Islet precursor cell (in vitro differentiated cells): ENCODE data around the gene TBX15.

Experiments used
- DNase-seq: peaks from one replicate; pipeline ENCODE4 v3.0.0-alpha.2; 2018

Gene TBX15

GRCh38 chr1:118988186-118989005 lies at the start of gene TBX15:
TSS of gene TBX15 (minus strand) at chr1:118988343. CDS start at chr1:118987795, 548 bp downstream.
- DNase-seq = no peak

GRCh38 chr1:119034359-119034758 lies 46.2 kb upstream of the TBX15 start:
- no peak for DNase-seq

- DNase-seq = no peak
These were observed 44.8 kb upstream of the TBX15 start for GRCh38 chr1:119032986-119033385.

GRCh38 chr1:119027759-119028158 lies 39.6 kb upstream of the TBX15 start:
- no peak for DNase-seq

- no peak for DNase-seq
These were observed 38.8 kb upstream of the TBX15 start for GRCh38 chr1:119026956-119027355.

- no peak for DNase-seq
These were observed 27.4 kb upstream of the TBX15 start for GRCh38 chr1:119015547-119015946.

- DNase-seq = peak; percentile 67
These were observed 24.2 kb upstream of the TBX15 start for GRCh38 chr1:119012383-119012782.

- no peak for DNase-seq
These were observed 23.6 kb upstream of the TBX15 start for GRCh38 chr1:119011706-119012105.

GRCh38 chr1:119011116-119011515 lies 23.0 kb upstream of the TBX15 start:
- no peak for DNase-seq

GRCh38 chr1:119010201-119010600 lies 22.1 kb upstream of the TBX15 start:
- no peak for DNase-seq

GRCh38 chr1:119009312-119009655 lies 21.1 kb upstream of the TBX15 start:
- DNase-seq = no peak

GRCh38 chr1:119008483-119009311 lies 20.6 kb upstream of the TBX15 start:
- DNase-seq = no peak

- no peak for DNase-seq
These were observed 19.7 kb upstream of the TBX15 start for GRCh38 chr1:119007670-119008482.

- DNase-seq = no peak
These were observed 19.2 kb upstream of the TBX15 start for GRCh38 chr1:119007339-119007669.

- DNase-seq = no peak
These were observed 18.5 kb upstream of the TBX15 start for GRCh38 chr1:119006406-119007279.

GRCh38 chr1:119005724-119006405 lies 17.7 kb upstream of the TBX15 start:
- DNase-seq = no peak

GRCh38 chr1:119004781-119005180 lies 16.6 kb upstream of the TBX15 start:
- DNase-seq = no peak

- no peak for DNase-seq
These were observed 16.0 kb upstream of the TBX15 start for GRCh38 chr1:119004129-119004527.

- no peak for DNase-seq
These were observed 15.4 kb upstream of the TBX15 start for GRCh38 chr1:119003413-119004128.

- DNase-seq = peak; percentile 75
These were observed 14.0 kb upstream of the TBX15 start for GRCh38 chr1:119002028-119002686.
